Astrocyte (in vitro differentiated cells and primary cell): ENCODE measurements around the gene IGF2R. TPM values are rescaled to one million over a fixed set of nuclear protein-coding genes. Genes with fewer than 3 reads are reported as not detected.
A peak's percentile ranks its signal among the peaks of the same experiment; 100 is the strongest.

Source experiments
- DNase-seq: peaks from one replicate; pipeline ENCODE4 v3.0.0-alpha.2; 2010; ENCODE audit warnings: low read depth
- FAIRE-seq: peaks from 2 replicates; lab custom pipeline; 2011; peaks lifted over from hg19 to GRCh38; lab: Jason Lieb, UNC
- H2AFZ ChIP-seq: 2 replicates; pipeline ENCODE4 v1.6.0; 2012; ENCODE audit warnings: low read depth, low read length, inconsistent platforms
- H3K27ac ChIP-seq: 2 replicates; pipeline ENCODE4 v1.5.1; 2011; ENCODE audit warnings: low read depth, low read length, inconsistent platforms
- H3K27me3 ChIP-seq: 2 replicates; pipeline ENCODE4 v1.6.0; 2011; ENCODE audit warnings: low read length, inconsistent platforms; ENCODE audit not compliant: insufficient read depth
- H3K36me3 ChIP-seq: 2 replicates; pipeline ENCODE4 v1.5.1; 2011; ENCODE audit warnings: low read length, inconsistent platforms; ENCODE audit not compliant: insufficient read depth
- H3K4me1 ChIP-seq: 2 replicates; pipeline ENCODE4 v1.5.1; 2011; ENCODE audit warnings: low read length, inconsistent platforms; ENCODE audit not compliant: insufficient read depth
- H3K4me2 ChIP-seq: 2 replicates; pipeline ENCODE4 v1.6.0; 2012; ENCODE audit warnings: low read length, inconsistent platforms
- H3K4me3 ChIP-seq: 2 replicates; pipeline ENCODE4 v1.5.1; 2011; ENCODE audit warnings: low read depth, mild to moderate bottlenecking, low read length, inconsistent platforms; ENCODE audit not compliant: insufficient read depth
- H3K79me2 ChIP-seq: 2 replicates; pipeline ENCODE4 v1.6.0; 2012; ENCODE audit warnings: mild to moderate bottlenecking, low read length, inconsistent platforms; ENCODE audit not compliant: insufficient read depth
- H3K9ac ChIP-seq: 2 replicates; pipeline ENCODE4 v1.6.0; 2012; ENCODE audit warnings: mild to moderate bottlenecking, low read length, inconsistent platforms
- H3K9me3 ChIP-seq: 2 replicates; pipeline ENCODE4 v1.5.1; 2012; ENCODE audit warnings: low read depth, mild to moderate bottlenecking, low read length, inconsistent platforms; ENCODE audit not compliant: insufficient read depth
- H4K20me1 ChIP-seq: 2 replicates; pipeline ENCODE4 v1.6.0; 2012; ENCODE audit warnings: low read length, inconsistent platforms; ENCODE audit not compliant: insufficient read depth
- H3K27ac Mint-ChIP-seq: one replicate; pipeline ENCODE4 v1.8.0; 2021; ENCODE audit warnings: mild to moderate bottlenecking, mixed read lengths; ENCODE audit not compliant: unreplicated experiment
- H3K27me3 Mint-ChIP-seq: one replicate; pipeline ENCODE4 v1.8.0; 2021; ENCODE audit warnings: low read depth, mixed read lengths; ENCODE audit not compliant: unreplicated experiment
- H3K36me3 Mint-ChIP-seq: one replicate; pipeline ENCODE4 v1.8.0; 2021; ENCODE audit warnings: low read depth, mixed read lengths; ENCODE audit not compliant: unreplicated experiment
- H3K4me1 Mint-ChIP-seq: one replicate; pipeline ENCODE4 v1.8.0; 2021; ENCODE audit warnings: low read depth, mixed read lengths; ENCODE audit not compliant: unreplicated experiment
- H3K4me3 Mint-ChIP-seq: one replicate; pipeline ENCODE4 v1.8.0; 2021; ENCODE audit warnings: mild to moderate bottlenecking, moderate library complexity, mixed read lengths; ENCODE audit not compliant: unreplicated experiment
- H3K9me3 Mint-ChIP-seq: one replicate; pipeline ENCODE4 v1.8.0; 2021; ENCODE audit warnings: mild to moderate bottlenecking, mixed read lengths; ENCODE audit not compliant: unreplicated experiment
- CTCF ChIP-seq: IDR thresholded peaks from 2 replicates; pipeline ENCODE4 v1.5.1; 2011; ENCODE audit warnings: low read depth, mild to moderate bottlenecking, inconsistent platforms, low read length, moderate library complexity; ENCODE audit not compliant: insufficient read depth
- EZH2 ChIP-seq: IDR thresholded peaks from 2 replicates; pipeline ENCODE4 v1.6.1; 2012; ENCODE audit warnings: mild to moderate bottlenecking, low read length, inconsistent platforms; ENCODE audit not compliant: insufficient read depth
- total RNA-seq: library from RNA; stranded (reverse); gene quantifications from 2 replicates; pipeline ENCODE4 v1.2.1, GENCODE V29; 2021

IGF2R gene
- total RNA-seq, 1 donor from 2014 or later: 173 TPM

- FAIRE-seq: no peak
- Histone ChIP-seq H4K20me1 (no peaks in the 10 kb centered on the region), H3K9ac (no peak overlapping the region), H3K4me1 (no peaks in the 10 kb centered on the region), H3K9me3 (peaks cover 2% of the 10 kb centered on the region), H3K79me2 (no peaks in the 10 kb centered on the region), H3K36me3 (no peaks in the 10 kb centered on the region), H3K27ac (no peak overlapping the region), H3K27me3 (no peaks in the 10 kb centered on the region), H3K4me2 (no peak overlapping the region), H3K4me3 (no peak overlapping the region), H2AFZ (no peak overlapping the region)
- Mint-ChIP-seq H3K27ac (no peak overlapping the region), H3K27me3 (no peaks in the 10 kb centered on the region), H3K4me3 (no peak overlapping the region), H3K36me3 (peaks cover 21% of the 10 kb centered on the region), H3K9me3 (no peaks in the 10 kb centered on the region), H3K4me1 (no peaks in the 10 kb centered on the region)
- DNase-seq: peak; percentile 28
- no peak for TF ChIP-seq CTCF
- no peak for TF ChIP-seq EZH2
These were observed 188.0 kb downstream of the IGF2R start for GRCh38 chr6:160156842-160157241.

- Mint-ChIP-seq H3K27me3 (peaks cover 2% of the 10 kb centered on the region), H3K36me3 (peaks cover 8% of the 10 kb centered on the region), H3K9me3 (peaks cover 2% of the 10 kb centered on the region), H3K4me1 (no peaks in the 10 kb centered on the region), H3K4me3 (no peak overlapping the region), H3K27ac (no peak overlapping the region)
- TF ChIP-seq EZH2 (no peak), CTCF (peak; percentile 6)
- no peaks in the 10 kb centered on the region for H3K36me3 ChIP-seq
- no peaks in the 10 kb centered on the region for H3K4me1 ChIP-seq
- H3K79me2 ChIP-seq: no peaks in the 10 kb centered on the region
- H4K20me1 ChIP-seq: no peaks in the 10 kb centered on the region
- H3K4me2 ChIP-seq: no peak overlapping the region
- H3K9me3 ChIP-seq: no peaks in the 10 kb centered on the region
- no peak overlapping the region for H3K4me3 ChIP-seq
- no peak for FAIRE-seq
- no peak for DNase-seq
- H3K9ac ChIP-seq: no peak overlapping the region
- no peak overlapping the region for H2AFZ ChIP-seq
- no peak overlapping the region for H3K27ac ChIP-seq
- no peaks in the 10 kb centered on the region for H3K27me3 ChIP-seq
These were observed 191.6 kb downstream of the IGF2R start for GRCh38 chr6:160160450-160160849.

Other genes starting within 250 kb of the IGF2R start
- gene WTAP, start 241.6 kb upstream of the IGF2R start, total RNA-seq: 84.7 and 93.8 TPM in 2 replicates
- 59.1 and 96.7 TPM in 2 replicates for gene ACAT2, start 207.0 kb upstream of the IGF2R start, total RNA-seq
- 238 and 256 TPM in 2 replicates for gene TCP1, start 179.5 kb upstream of the IGF2R start, total RNA-seq
- gene MRPL18, start 178.6 kb upstream of the IGF2R start, total RNA-seq: 64.6 and 69.3 TPM in 2 replicates
- 0.11 TPM in 1 of 2 replicates, not detected in the other for gene PNLDC1, start 168.8 kb upstream of the IGF2R start, total RNA-seq
- gene MAS1, start 78.1 kb upstream of the IGF2R start, total RNA-seq: not detected in 2 replicates
- 2.1 and 3.2 TPM in 2 replicates for gene SLC22A1, start 152.7 kb downstream of the IGF2R start, total RNA-seq